Activated naive CD4-positive, alpha-beta T cell treated with anti-CD3 and anti-CD28 coated beads, Interleukin-2, amount 50 U/mL, for 24 hours (primary cell): ENCODE results near the gene TMEFF1.
A peak's percentile ranks its signal among the peaks of the same experiment; 100 is the strongest.

Source experiments
- H3K27ac Mint-ChIP-seq: one replicate; pipeline ENCODE4 v1.8.0; 2021; ENCODE audit warnings: mild to moderate bottlenecking, mixed read lengths
- H3K27me3 Mint-ChIP-seq: one replicate; pipeline ENCODE4 v1.8.0; 2021; ENCODE audit warnings: mixed read lengths
- H3K36me3 Mint-ChIP-seq: one replicate; pipeline ENCODE4 v1.8.0; 2021; ENCODE audit warnings: mixed read lengths
- H3K4me1 Mint-ChIP-seq: one replicate; pipeline ENCODE4 v1.8.0; 2021; ENCODE audit warnings: mixed read lengths
- H3K4me3 Mint-ChIP-seq: one replicate; pipeline ENCODE4 v1.8.0; 2021; ENCODE audit warnings: mild to moderate bottlenecking, mixed read lengths
- H3K9me3 Mint-ChIP-seq: one replicate; pipeline ENCODE4 v1.8.0; 2021; ENCODE audit warnings: mixed read lengths

The TMEFF1 gene

DNA sequence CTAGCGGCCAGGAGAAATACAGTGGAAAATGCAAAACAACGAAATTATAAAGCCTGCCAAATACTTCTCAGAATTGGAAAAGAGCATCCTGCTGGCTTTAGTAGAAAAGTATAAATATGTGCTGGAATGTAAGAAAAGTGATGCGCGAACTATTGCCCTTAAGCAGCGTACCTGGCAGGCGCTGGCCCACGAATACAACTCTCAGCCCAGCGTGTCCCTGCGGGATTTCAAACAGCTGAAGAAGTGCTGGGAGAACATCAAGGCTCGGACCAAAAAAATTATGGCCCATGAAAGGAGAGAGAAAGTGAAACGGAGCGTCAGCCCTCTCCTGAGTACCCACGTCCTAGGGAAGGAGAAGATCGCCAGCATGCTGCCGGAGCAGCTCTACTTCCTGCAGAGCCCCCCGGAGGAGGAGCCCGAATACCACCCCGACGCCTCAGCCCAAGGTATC lies 31.0 kb upstream of the TMEFF1 start:
- H3K4me3 Mint-ChIP-seq, result no peak overlapping the region
- peaks cover 7% of the 10 kb centered on the region for H3K4me1 Mint-ChIP-seq
- H3K27me3 Mint-ChIP-seq, result no peaks in the 10 kb centered on the region
- H3K27ac Mint-ChIP-seq, result no peak overlapping the region
- H3K9me3 Mint-ChIP-seq, result no peaks in the 10 kb centered on the region
- H3K36me3 Mint-ChIP-seq, result peaks cover 6% of the 10 kb centered on the region

DNA sequence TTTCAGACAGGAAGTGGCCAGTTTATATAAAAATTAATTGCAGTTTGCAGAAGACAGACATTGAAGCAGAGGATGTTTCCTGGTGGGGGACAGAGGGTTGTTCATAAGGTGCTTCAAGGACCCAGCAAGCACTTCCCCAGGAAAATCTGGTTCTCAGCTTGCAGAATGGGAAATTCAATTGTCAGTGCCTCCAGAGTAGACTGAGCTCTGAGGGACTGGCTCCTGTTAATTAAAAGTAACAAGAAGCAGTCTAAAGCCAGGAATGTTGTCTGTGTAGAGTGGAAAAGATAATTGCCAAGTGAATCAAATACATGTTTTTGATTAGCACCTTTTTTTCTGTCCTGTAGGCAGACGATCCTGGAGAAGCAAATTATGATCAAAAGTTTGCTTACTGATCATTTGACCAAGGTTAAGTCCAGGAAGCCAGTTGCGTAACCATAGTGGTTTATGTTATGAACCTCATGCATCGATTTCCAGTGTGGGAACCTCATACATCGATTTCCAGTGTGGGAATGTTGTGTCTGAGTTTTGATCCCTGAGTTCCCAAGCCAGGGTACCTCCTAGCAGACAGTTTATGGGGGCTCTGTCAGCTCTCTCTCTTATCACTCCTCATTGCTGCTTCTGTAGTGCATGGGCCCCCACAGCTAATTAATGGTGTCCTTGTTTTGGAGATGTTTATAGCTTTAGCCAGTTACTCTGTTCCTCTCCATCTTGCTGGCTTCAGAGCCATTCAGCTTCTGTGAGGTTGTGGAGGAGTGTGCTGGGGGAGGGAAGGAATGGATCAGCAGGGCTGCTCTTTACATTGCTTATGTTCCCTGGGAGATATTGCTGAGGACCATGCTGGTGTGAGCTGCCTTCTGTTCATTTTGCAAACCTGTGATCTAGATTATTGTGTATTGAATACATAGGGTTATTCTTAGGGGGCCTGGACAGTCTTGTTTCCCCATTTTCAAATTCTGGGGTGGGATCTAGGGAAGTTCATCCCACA lies 28.9 kb upstream of the TMEFF1 start:
- Mint-ChIP-seq H3K9me3 (no peaks in the 10 kb centered on the region), H3K4me3 (no peak overlapping the region), H3K36me3 (peaks cover 6% of the 10 kb centered on the region), H3K27ac (peak overlapping the region; percentile 15), H3K27me3 (no peaks in the 10 kb centered on the region), H3K4me1 (peaks cover 4% of the 10 kb centered on the region)

DNA sequence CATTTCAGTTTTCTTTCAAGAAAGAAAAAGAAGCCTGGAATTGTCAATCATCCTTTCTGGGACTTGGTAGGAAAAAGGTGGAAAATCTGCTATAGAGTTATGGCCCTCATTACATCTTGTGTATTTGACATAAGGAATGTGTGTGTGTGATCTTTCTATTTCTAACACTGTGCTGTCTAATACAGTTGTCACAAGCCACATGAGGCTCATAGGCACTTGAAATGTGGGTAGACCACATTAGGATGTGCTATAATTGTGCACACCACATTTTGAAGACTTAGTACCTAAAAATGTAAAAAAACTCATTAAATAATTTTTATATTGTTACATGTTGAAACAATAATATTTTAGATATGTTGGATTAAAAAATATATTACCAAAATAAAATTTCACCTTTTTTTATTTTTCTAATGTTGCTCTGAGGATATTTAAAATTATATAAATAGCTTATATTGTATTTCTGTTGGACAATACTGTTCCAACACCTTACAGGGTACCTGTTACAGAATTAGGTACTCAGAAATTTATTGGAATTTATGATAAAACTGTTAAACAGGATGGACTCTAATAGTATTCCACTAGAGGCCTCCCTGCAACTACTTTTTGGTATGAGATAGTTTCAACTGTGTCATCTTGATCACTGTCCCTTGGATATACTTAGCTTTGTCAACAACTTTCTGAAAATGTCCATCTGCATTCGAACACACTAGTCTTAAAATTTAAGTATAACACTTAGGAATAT lies 27.6 kb upstream of the TMEFF1 start:
- H3K4me3 Mint-ChIP-seq, result no peak overlapping the region
- H3K27me3 Mint-ChIP-seq, result no peaks in the 10 kb centered on the region
- H3K36me3 Mint-ChIP-seq, result peaks cover 9% of the 10 kb centered on the region
- no peaks in the 10 kb centered on the region for H3K9me3 Mint-ChIP-seq
- peaks cover 4% of the 10 kb centered on the region for H3K4me1 Mint-ChIP-seq
- H3K27ac Mint-ChIP-seq, result no peak overlapping the region

DNA sequence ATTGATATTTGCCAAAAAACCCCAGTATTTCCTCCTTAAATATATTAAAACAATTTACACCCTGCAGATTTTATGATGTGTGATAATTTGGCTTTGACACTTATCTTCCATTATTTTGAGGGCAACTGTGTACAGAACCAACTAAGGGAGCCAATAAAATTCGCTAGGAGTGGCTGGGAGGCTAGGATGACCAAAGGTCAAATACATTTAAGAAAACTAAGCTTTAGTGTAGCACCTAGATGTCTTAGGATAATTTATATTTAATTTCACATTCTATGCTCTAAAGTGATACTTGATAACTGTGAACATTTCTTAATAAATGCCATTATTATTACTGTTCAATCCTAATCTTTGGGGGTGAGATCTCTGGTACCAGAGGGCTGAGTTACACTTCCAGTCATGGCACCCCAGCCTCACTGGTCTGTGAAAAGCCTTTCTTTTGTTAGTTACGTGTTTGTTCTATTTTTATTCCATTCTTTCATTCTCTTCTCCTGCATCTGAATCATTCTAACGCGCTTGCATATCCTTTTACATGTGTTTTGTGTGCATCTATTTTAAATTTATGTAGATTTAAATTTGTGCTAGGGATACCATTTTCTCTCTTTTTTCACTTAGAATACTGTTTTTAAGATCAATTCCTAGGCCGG lies 26.9 kb upstream of the TMEFF1 start:
- Mint-ChIP-seq H3K27me3 (no peaks in the 10 kb centered on the region), H3K27ac (no peak overlapping the region), H3K9me3 (no peaks in the 10 kb centered on the region), H3K4me1 (peaks cover 4% of the 10 kb centered on the region), H3K36me3 (peaks cover 13% of the 10 kb centered on the region), H3K4me3 (no peak overlapping the region)

DNA sequence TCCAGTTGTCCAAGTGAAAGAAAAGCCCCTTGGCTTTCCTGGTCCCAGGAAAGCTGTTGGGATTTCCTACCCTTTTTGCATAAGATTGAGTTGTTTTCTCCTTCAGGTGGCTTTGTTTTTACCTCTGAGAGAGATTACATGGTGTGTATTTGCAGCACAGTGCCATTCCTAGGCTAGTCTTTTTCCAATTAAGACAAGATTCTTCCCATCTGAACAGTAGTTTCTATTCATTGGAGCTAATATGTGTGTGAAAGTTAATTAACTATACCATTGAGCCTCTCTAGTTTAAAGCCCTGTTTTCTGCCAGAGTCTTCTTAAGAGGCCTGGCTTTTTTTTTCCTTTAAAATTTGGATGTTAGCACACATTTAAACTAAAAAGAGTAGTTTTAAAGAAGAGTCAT lies 25.9 kb upstream of the TMEFF1 start:
- Mint-ChIP-seq H3K4me3 (no peak overlapping the region), H3K27me3 (no peaks in the 10 kb centered on the region), H3K9me3 (no peaks in the 10 kb centered on the region), H3K27ac (no peak overlapping the region), H3K36me3 (peaks cover 16% of the 10 kb centered on the region), H3K4me1 (peaks cover 4% of the 10 kb centered on the region)

DNA sequence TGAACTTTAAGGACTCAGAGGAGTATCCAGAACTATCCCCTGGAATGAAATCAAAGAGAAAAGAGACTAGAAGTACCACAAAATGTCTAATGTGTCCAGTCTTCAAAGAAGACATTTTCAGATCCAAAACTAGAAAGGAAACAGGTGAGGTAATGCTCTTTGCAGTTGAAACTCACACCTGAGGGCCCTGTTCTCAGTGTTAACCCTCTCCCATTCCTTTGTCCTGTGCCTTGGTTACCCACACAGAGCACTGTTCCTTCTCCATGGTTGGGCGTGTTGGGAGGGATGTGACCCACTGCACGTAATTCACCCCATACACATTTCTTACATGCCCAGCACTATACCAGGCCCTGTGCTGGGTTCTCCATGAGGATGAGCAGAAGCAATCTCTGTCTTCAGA lies 24.7 kb upstream of the TMEFF1 start:
- no peaks in the 10 kb centered on the region for H3K9me3 Mint-ChIP-seq
- H3K4me1 Mint-ChIP-seq, result peaks cover 4% of the 10 kb centered on the region
- H3K27ac Mint-ChIP-seq, result no peak overlapping the region
- H3K36me3 Mint-ChIP-seq, result peaks cover 20% of the 10 kb centered on the region
- H3K4me3 Mint-ChIP-seq, result no peak overlapping the region
- H3K27me3 Mint-ChIP-seq, result no peaks in the 10 kb centered on the region

DNA sequence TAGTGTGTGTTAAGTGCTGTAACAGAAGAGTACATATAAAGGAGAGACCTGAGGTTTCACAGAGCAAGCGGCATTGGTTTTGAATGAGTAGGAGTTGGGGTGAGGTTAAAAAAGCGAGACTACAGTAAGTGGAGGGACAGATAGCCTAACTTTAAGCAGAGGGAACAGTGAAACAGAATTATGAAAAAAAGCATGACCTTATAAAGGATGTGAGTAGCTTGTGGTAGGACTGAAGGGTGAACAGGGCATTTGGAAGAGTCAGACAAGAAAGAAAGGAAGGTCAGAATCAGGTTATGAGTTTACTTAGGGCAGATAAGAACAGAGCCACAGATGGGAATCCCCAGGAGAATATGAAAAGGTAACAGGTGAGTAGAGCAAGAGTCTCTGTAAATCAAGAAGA lies 23.5 kb upstream of the TMEFF1 start:
- Mint-ChIP-seq H3K9me3 (no peaks in the 10 kb centered on the region), H3K4me3 (no peak overlapping the region), H3K27me3 (no peaks in the 10 kb centered on the region), H3K4me1 (peaks cover 1% of the 10 kb centered on the region), H3K36me3 (peaks cover 23% of the 10 kb centered on the region), H3K27ac (no peak overlapping the region)

DNA sequence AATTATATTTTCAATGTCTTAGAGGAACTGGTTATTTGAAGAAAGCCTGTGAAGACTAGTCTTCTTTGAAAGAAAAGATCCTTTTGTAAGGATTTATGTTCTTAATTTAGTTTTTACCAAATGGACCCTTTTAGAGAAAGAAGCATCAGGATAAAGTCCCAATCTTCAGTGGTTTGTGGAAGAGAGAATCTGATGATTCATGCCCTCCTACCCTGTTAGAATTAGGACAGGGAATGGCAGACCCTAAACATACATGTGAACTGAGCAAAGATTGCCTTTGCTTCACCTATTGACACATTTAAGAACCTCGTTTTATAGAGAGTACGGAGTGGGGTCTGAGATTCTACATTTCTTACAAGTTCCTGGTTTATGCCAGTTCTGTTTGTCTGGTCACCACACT lies 20.1 kb upstream of the TMEFF1 start:
- Mint-ChIP-seq H3K4me3 (no peak overlapping the region), H3K4me1 (no peaks in the 10 kb centered on the region), H3K27ac (no peak overlapping the region), H3K9me3 (no peaks in the 10 kb centered on the region), H3K36me3 (peaks cover 22% of the 10 kb centered on the region), H3K27me3 (no peaks in the 10 kb centered on the region)

DNA sequence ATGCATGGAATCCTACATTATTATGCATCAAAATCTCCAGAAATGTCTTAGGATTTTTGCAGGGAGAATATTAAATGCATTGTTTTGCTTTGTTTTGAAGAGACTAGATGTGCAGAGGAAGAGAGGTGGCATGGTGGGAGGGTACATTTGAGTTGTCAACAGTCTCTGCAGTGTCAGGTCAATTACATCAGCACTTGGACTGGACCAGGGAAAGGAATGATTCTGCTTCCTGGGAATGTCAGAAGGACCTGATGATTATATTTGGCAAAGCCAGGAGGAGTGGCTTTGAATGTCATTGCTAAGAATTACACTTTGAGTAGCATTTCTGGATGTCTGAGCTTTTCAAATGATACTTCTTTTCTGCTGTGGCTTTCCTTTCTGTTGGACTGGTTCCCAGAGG lies 17.5 kb upstream of the TMEFF1 start:
- Mint-ChIP-seq H3K27ac (no peak overlapping the region), H3K9me3 (no peaks in the 10 kb centered on the region), H3K4me3 (no peak overlapping the region), H3K4me1 (no peaks in the 10 kb centered on the region), H3K27me3 (no peaks in the 10 kb centered on the region), H3K36me3 (peaks cover 17% of the 10 kb centered on the region)

DNA sequence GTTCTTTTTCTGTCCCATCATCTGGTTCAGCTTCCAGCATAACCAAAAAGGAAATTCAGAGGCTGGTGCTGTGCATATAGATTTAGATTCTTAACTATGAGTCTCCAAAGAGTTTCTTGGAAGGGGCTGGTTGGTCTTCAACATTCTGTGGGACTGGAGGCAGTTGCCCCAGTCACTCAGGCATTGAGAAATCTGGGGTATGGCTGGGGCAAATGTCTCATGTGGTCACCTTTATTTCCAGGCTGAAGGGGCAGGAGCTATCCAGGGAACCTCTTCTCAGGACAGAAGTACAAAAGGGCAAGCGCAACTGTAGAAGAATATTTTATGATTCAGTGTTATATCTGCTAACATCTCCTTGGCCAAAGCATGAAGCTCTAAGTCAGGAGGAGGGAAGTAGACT lies 15.4 kb upstream of the TMEFF1 start:
- H3K9me3 Mint-ChIP-seq, result no peaks in the 10 kb centered on the region
- peaks cover 7% of the 10 kb centered on the region for H3K36me3 Mint-ChIP-seq
- no peaks in the 10 kb centered on the region for H3K27me3 Mint-ChIP-seq
- H3K27ac Mint-ChIP-seq, result no peak overlapping the region
- H3K4me1 Mint-ChIP-seq, result no peaks in the 10 kb centered on the region
- H3K4me3 Mint-ChIP-seq, result no peak overlapping the region

DNA sequence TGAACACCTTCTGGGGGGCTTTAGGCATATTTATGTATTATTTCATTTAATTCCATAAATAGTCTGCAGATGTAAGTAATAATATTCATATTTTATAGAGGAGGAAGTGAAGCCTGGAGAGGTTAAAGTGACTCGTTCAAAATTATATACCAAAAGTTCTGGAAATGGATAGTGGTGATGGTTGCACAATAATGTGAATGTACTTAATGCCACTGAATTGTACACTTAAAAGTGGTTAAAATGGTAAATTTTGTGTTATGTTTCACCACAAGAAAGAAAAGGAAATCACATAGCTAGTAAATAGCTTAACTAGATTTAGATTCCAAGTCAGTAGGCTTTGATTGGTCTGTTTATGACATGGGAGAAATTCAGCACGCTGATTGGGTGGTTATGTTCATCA lies 13.0 kb upstream of the TMEFF1 start:
- peaks cover 2% of the 10 kb centered on the region for H3K27me3 Mint-ChIP-seq
- H3K4me1 Mint-ChIP-seq, result no peaks in the 10 kb centered on the region
- H3K27ac Mint-ChIP-seq, result no peak overlapping the region
- no peaks in the 10 kb centered on the region for H3K36me3 Mint-ChIP-seq
- H3K4me3 Mint-ChIP-seq, result no peak overlapping the region
- no peaks in the 10 kb centered on the region for H3K9me3 Mint-ChIP-seq

DNA sequence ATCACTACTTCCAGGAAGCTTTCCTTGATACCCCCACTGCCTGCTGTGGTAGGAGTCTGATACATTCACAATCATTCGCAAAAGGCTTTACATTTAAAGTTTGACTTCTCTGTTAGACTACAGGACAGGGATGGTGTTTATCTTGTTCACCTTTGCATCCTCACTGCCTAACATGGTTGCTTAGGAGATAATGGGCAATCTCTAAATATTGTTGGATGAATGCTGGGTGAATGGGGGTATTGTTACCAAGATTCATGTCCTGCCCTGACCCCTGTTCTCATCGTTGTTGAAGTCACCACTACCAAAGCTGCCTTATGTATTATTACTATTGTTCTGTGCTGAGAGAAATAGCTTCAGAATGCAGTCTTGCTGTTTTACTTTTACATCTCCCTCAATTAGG lies 7.7 kb upstream of the TMEFF1 start:
- no peaks in the 10 kb centered on the region for H3K36me3 Mint-ChIP-seq
- no peak overlapping the region for H3K27ac Mint-ChIP-seq
- H3K9me3 Mint-ChIP-seq, result no peaks in the 10 kb centered on the region

DNA sequence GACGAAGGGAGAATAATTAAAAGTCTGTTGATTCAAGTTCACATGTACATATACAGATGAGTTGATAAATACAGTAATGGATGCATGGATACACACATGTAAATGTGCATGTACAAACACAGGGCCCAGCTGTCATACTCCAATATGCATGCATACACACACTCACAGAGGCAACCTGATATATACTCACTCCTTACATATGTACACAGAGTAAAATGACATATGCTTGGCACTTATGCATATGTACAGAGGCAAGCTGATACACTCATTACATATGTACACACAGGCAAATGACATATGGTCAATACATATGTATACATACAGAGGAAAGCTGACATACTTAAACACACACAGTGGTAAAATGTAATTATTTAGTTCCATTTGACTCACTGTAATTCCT lies 7.2 kb upstream of the TMEFF1 start:
- Mint-ChIP-seq H3K27ac (no peak overlapping the region), H3K9me3 (no peaks in the 10 kb centered on the region), H3K4me3 (no peak overlapping the region), H3K27me3 (peaks cover 4% of the 10 kb centered on the region), H3K4me1 (no peaks in the 10 kb centered on the region), H3K36me3 (no peaks in the 10 kb centered on the region)

More for the DNA sequence above, 7.7 kb upstream of the TMEFF1 start:
- Mint-ChIP-seq H3K27me3 (peaks cover 2% of the 10 kb centered on the region), H3K4me3 (no peak overlapping the region), H3K4me1 (no peaks in the 10 kb centered on the region)

DNA sequence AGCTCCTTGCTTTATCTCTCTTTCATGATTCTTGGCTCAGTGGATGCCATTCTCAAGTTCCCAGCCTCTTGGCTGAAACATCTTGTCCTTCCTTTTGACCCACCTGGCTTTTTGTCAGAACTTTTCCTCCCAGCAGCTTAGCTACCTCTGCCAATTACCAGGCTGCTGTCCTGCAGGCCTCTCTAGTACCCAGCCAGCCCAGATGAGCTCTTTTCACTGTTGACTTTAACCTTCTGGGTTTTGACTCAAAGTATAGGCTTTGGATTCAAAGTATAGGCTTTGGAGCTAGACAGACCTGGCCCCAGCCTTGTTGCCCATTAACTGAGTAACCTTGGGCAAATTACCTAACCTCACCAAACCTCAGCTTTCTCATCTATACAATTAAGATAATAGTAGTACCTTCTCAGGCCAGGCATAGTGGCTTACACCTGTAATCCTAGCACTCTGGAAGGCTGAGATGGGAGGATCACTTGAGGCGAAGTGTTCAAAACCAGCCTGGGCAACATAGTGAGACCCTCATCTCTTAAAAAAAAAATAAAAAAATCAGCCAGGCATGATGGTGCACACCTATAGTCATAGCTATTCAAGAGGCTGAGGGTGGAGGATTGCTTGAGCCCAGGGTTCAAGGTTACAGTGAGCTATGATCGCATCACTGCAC lies 6.6 kb upstream of the TMEFF1 start:
- H3K9me3 Mint-ChIP-seq, result no peaks in the 10 kb centered on the region
- no peaks in the 10 kb centered on the region for H3K4me1 Mint-ChIP-seq
- peaks cover 5% of the 10 kb centered on the region for H3K27me3 Mint-ChIP-seq
- no peak overlapping the region for H3K27ac Mint-ChIP-seq
- H3K4me3 Mint-ChIP-seq, result no peak overlapping the region
- no peaks in the 10 kb centered on the region for H3K36me3 Mint-ChIP-seq

DNA sequence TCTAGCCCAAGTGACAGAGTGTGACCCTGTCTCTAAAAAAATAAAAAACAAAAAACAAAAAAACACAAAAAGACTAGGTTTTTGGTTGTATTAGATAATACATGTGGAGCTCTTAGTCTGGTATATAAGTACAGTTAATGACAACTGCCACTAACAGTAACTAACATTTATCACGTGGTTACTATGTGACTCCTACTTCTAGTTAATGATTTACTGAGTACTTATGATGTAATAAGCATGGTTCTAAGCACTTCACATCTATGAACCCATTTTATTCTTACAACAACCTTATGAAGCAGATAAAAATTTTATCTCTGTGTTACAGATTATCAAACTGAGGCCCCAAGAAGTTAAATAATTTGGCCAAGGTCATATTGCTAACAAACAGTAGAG lies 6.1 kb upstream of the TMEFF1 start:
- Mint-ChIP-seq H3K27ac (no peak overlapping the region), H3K9me3 (no peaks in the 10 kb centered on the region), H3K36me3 (no peaks in the 10 kb centered on the region), H3K27me3 (peaks cover 5% of the 10 kb centered on the region), H3K4me1 (no peaks in the 10 kb centered on the region), H3K4me3 (no peak overlapping the region)
